ENCODE data around the gene ZNF764. TPM values are rescaled to one million over a fixed set of nuclear protein-coding genes. Genes with fewer than 3 reads are reported as not detected.

ZNF764 gene
- total and polyA plus RNA-seq, 9 of the 15 experiments (the other 6 are each of a cell fraction or from before 2014, with no cell fraction given) = 0.69 to 10.1 (median 4.1) TPM

DNA sequence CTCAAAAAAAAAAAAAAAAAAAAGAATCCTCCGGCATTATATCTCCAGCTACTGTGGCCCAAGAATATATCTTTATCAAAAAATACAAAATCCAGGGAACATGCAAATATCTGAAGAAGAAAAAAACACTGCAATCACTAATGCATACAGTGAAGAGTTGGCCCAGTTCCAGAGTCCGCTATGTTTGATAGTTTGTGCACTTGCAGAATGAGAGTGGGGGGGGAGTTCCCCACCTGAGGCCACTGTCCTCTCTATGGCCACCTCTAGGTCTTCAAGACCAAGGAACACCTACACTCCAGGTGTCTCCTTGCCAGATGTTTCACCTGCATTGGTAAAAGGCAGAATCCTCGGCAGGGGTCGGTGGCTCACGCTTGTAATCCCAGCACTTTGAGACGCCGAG is 23.3 kb upstream of the ZNF764 start:
- Histone ChIP-seq H2AFZ (ENCODE audit: low read depth, low read length) (no peak overlapping the region), H3K27me3 (ENCODE audit: control insufficient read depth in 2 of 2, insufficient read depth in 2 of 2, low read length in 2 of 2) (no peaks in the 10 kb centered on the region), H3K9me3 (replicated peaks; ENCODE audit: control insufficient read depth, insufficient read depth, low read depth, low read length) (no peaks in the 10 kb centered on the region), H3K4me2 (ENCODE audit: insufficient read depth, low read length) (no peak overlapping the region), H3K9me1 (ENCODE audit: control insufficient read depth, insufficient read depth, low read length) (no peaks in the 10 kb centered on the region), H3K4me3 (no peak overlapping the region), H3K4me1 (replicated peaks in 1 of 2; ENCODE audit: control insufficient read depth in 2 of 2, insufficient read depth in 2 of 2, low read length in 2 of 2) (peaks cover 4 to 27% of the 10 kb centered on the region in 2 experiments; a peak in 4 of 5 replicates), H3K27ac (ENCODE audit: extremely low read depth, low read depth, low read length) (no peak overlapping the region), H3K9ac (ENCODE audit: insufficient read depth in 1 of 2, low read depth in 2 of 2, low read length in 2 of 2) (peak overlapping the region in 1 of 2 experiments; percentile 71; a peak in 2 of 4 replicates), H3K79me2 (ENCODE audit: control insufficient read depth, insufficient read depth, low read length) (peaks cover 50% of the 10 kb centered on the region), H4K20me1 (replicated peaks; ENCODE audit: control insufficient read depth, insufficient read depth, low read length) (no peaks in the 10 kb centered on the region), H3K36me3 (ENCODE audit: control insufficient read depth, insufficient read depth, low read length) (peaks cover 59% of the 10 kb centered on the region; the same call in 2 of the 3 replicates)
- no peak for DNase-seq (ENCODE audit: extremely low read depth in 1 of 4, low spot score in 3 of 4)
- no peak for FAIRE-seq
- POLR2A ChIA-PET = interaction anchor here (0.6 kb wide), 1 partner anchor 40 kb away, joined by 3 read pairs; no protein-coding TSS in a partner anchor
- 87% methylated on average over 5 of the region's 7 CpGs for WGBS (ENCODE audit: insufficient coverage, low coverage, missing lambda C conversion rate)
- TF ChIP-seq CHD7 (IDR thresholded peaks at IDR 0.05; ENCODE audit: low read depth, low read length) (no peak), NFIC (IDR thresholded peaks at IDR 0.05) (peak; percentile 88), TEAD4 (IDR thresholded peaks at IDR 0.05; ENCODE audit: low read length) (no peak), TEAD4 (CRISPR knock-in tag; IDR thresholded peaks at IDR 0.05; ENCODE audit: borderline replicate concordance) (0 out of 2 replicates have a peak, but pooled peaks have one; percentile 33), ZNF740 (CRISPR knock-in tag; IDR thresholded peaks at IDR 0.05) (peak; percentile 81), ZNF740 (tag; IDR thresholded peaks at IDR 0.05) (no peak)
- TF ChIP-seq, protein P1, sequence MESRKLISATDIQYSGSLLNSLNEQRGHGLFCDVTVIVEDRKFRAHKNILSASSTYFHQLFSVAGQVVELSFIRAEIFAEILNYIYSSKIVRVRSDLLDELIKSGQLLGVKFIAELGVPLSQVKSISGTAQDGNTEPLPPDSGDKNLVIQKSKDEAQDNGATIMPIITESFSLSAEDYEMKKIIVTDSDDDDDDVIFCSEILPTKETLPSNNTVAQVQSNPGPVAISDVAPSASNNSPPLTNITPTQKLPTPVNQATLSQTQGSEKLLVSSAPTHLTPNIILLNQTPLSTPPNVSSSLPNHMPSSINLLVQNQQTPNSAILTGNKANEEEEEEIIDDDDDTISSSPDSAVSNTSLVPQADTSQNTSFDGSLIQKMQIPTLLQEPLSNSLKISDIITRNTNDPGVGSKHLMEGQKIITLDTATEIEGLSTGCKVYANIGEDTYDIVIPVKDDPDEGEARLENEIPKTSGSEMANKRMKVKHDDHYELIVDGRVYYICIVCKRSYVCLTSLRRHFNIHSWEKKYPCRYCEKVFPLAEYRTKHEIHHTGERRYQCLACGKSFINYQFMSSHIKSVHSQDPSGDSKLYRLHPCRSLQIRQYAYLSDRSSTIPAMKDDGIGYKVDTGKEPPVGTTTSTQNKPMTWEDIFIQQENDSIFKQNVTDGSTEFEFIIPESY (CRISPR knock-in tag; IDR thresholded peaks at IDR 0.05) = peak; percentile 82
- intact Hi-C loops (cut with micrococcal nuclease) = no loop called here
- no peak for ATAC-seq
- CTCF ChIA-PET (ENCODE audit: low intra/inter-chr PET ratio) = no interaction called here
- in situ Hi-C loops (cut with MboI) = no loop called here
- BruUV-seq (replicated peaks) = no TSS peak

All from K562 (cell line).